Panc1 (cell line): Measurements from ENCODE around the gene HYLS1. TPM values are rescaled to one million over a fixed set of nuclear protein-coding genes. Genes with fewer than 3 reads are reported as not detected.

Experiments
- ATAC-seq: fragments of 200-7000 bp; cut with Tn5 transposase; 2 replicates; pipeline ENCODE4 v1.9.1; 2020; ENCODE audit warnings: mild to moderate bottlenecking, moderate library complexity
- BruUV-seq: library from RNA; stranded (reverse); fragments of 400-500 nt; replicated peaks from 2 replicates; lab custom pipeline; 2021; lab: Mats Ljungman, UMichigan
- CTCF ChIA-PET: fragments of 300-600 bp; sonication (Branson Sonifier 250); formaldehyde crosslinking; loops from one replicate; lab custom pipeline; 2022; ENCODE audit warnings: antibody characterized with exemption; lab: Charles Lee
- POLR2A ChIA-PET: fragments of 300-600 bp; sonication (Branson Sonifier 250); formaldehyde crosslinking; loops from one replicate; lab custom pipeline; 2022; ENCODE audit warnings: antibody characterized with exemption; lab: Charles Lee
- DNase-seq: peaks from one replicate; pipeline ENCODE4 v3.0.0-alpha.2; 2010; ENCODE audit warnings: low read depth, low spot score
- H3K27ac ChIP-seq: 2 replicates; pipeline ENCODE4 v1.5.1; 2011; ENCODE audit warnings: mild to moderate bottlenecking, low read length, inconsistent platforms
- H3K27me3 ChIP-seq: fragments of 200-500 bp; sonication (Bioruptor generic); 2 replicates; pipeline ENCODE4 v1.6.0; 2014; ENCODE audit warnings: low read length, inconsistent platforms; ENCODE audit not compliant: control insufficient read depth, insufficient read depth
- H3K36me3 ChIP-seq: fragments of 200-500 bp; sonication (Bioruptor generic); 2 replicates; pipeline ENCODE4 v1.5.1; 2014; ENCODE audit warnings: inconsistent platforms, mild to moderate bottlenecking, low read length, moderate library complexity; ENCODE audit not compliant: control insufficient read depth, insufficient read depth
- H3K4me1 ChIP-seq: 2 replicates; pipeline ENCODE4 v1.5.1; 2011; ENCODE audit warnings: inconsistent platforms, mild to moderate bottlenecking, low read length, moderate library complexity; ENCODE audit not compliant: control insufficient read depth, insufficient read depth
- H3K4me3 ChIP-seq, 2 experiments: 2 replicates each; pipeline ENCODE4 v1.5.1; 2011 to 2012; ENCODE audit warnings: low read depth in 2 of 2, low read length in 2 of 2, mild to moderate bottlenecking in 2 of 2, inconsistent platforms in 1 of 2, moderate library complexity in 1 of 2
- H3K9me3 ChIP-seq: fragments of 200-500 bp; sonication (Bioruptor generic); 2 replicates; pipeline ENCODE4 v1.5.1; 2014; ENCODE audit warnings: low read depth, mild to moderate bottlenecking, inconsistent platforms, low read length, moderate library complexity; ENCODE audit not compliant: control insufficient read depth, insufficient read depth
- POLR2AphosphoS5 ChIP-seq: IDR thresholded peaks from 2 replicates; pipeline ENCODE4 v1.6.1; 2012; ENCODE audit warnings: mild to moderate bottlenecking, low read depth, low read length, moderate library complexity
- SIN3A ChIP-seq: IDR thresholded peaks from 2 replicates; pipeline ENCODE4 v1.6.1; 2012; ENCODE audit warnings: low read depth, mild to moderate bottlenecking, low read length, moderate library complexity, borderline replicate concordance; ENCODE audit not compliant: insufficient read depth
- TCF7L2 ChIP-seq: IDR thresholded peaks from 2 replicates; pipeline ENCODE4 v1.6.1; 2011; ENCODE audit warnings: mild to moderate bottlenecking, low read depth, low read length, inconsistent platforms
- in situ Hi-C: cut with HindIII; loops from 2 replicates; pipeline ENCODE4 v1.10.0; 2016; ENCODE audit warnings: low sequenced_read_pairs, low pct_unique_long_range_greater_than_20kb
- intact Hi-C: fragments of 100-400 bp; cut with micrococcal nuclease; formaldehyde crosslinking; loops from one replicate; pipeline ENCODE4 v1.10.0; 2022; ENCODE audit not compliant: unreplicated experiment
- total RNA-seq: library from RNA; stranded (reverse); gene quantifications from one replicate; pipeline ENCODE4 v1.2.1, GENCODE V29; 2021; ENCODE audit not compliant: unreplicated experiment
- TF ChIP-seq, protein P1 (sequence below): fragments of 450-650 bp; IDR thresholded peaks from 2 replicates; pipeline ENCODE4 v1.5.1; 2017; ENCODE audit warnings: mild to moderate bottlenecking
- TF ChIP-seq, protein P2 (sequence below), 2 experiments: IDR thresholded peaks; 2 replicates each; pipeline ENCODE4 v1.6.1; 2011 to 2012; ENCODE audit warnings: low read depth in 2 of 2, control low read depth in 1 of 2, low read length in 1 of 2, mild to moderate bottlenecking in 1 of 2, moderate library complexity in 1 of 2; ENCODE audit not compliant: insufficient read depth in 1 of 2

The HYLS1 gene
- total RNA-seq, 1 experiment from 2014 or later, result 32.2 TPM

DNA sequence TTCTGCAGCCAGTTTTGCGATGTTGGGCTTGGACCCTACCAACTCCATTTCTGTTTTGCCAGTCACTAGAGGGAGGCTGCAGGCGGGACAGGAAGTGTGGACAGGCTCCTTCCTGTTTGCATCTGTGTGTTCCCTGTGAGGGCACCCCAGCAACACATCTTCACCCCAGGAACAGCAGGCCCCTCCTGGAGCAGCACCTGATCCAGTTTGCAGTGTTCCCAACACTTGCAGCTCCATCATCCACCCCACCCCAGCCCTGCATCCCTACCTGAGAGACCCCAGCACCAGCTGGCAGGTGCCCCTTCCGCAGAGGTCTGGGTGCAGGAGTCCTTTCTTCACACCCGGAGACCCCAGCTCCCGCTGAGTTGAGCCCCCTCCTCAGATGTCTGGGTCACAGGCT lies 51.0 kb downstream of the HYLS1 start:
- ChIA-PET CTCF (no interaction called here), POLR2A (no interaction called here)
- Histone ChIP-seq H3K36me3 (no peaks in the 10 kb centered on the region), H3K27me3 (no peaks in the 10 kb centered on the region), H3K4me3 (no peak overlapping the region), H3K27ac (no peak overlapping the region), H3K9me3 (no peaks in the 10 kb centered on the region), H3K4me1 (no peaks in the 10 kb centered on the region)
- TF ChIP-seq SIN3A (no peak), POLR2AphosphoS5 (no peak), TCF7L2 (no peak)
- TF ChIP-seq, protein P1, sequence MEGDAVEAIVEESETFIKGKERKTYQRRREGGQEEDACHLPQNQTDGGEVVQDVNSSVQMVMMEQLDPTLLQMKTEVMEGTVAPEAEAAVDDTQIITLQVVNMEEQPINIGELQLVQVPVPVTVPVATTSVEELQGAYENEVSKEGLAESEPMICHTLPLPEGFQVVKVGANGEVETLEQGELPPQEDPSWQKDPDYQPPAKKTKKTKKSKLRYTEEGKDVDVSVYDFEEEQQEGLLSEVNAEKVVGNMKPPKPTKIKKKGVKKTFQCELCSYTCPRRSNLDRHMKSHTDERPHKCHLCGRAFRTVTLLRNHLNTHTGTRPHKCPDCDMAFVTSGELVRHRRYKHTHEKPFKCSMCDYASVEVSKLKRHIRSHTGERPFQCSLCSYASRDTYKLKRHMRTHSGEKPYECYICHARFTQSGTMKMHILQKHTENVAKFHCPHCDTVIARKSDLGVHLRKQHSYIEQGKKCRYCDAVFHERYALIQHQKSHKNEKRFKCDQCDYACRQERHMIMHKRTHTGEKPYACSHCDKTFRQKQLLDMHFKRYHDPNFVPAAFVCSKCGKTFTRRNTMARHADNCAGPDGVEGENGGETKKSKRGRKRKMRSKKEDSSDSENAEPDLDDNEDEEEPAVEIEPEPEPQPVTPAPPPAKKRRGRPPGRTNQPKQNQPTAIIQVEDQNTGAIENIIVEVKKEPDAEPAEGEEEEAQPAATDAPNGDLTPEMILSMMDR, result no peak
- TF ChIP-seq, protein P2, sequence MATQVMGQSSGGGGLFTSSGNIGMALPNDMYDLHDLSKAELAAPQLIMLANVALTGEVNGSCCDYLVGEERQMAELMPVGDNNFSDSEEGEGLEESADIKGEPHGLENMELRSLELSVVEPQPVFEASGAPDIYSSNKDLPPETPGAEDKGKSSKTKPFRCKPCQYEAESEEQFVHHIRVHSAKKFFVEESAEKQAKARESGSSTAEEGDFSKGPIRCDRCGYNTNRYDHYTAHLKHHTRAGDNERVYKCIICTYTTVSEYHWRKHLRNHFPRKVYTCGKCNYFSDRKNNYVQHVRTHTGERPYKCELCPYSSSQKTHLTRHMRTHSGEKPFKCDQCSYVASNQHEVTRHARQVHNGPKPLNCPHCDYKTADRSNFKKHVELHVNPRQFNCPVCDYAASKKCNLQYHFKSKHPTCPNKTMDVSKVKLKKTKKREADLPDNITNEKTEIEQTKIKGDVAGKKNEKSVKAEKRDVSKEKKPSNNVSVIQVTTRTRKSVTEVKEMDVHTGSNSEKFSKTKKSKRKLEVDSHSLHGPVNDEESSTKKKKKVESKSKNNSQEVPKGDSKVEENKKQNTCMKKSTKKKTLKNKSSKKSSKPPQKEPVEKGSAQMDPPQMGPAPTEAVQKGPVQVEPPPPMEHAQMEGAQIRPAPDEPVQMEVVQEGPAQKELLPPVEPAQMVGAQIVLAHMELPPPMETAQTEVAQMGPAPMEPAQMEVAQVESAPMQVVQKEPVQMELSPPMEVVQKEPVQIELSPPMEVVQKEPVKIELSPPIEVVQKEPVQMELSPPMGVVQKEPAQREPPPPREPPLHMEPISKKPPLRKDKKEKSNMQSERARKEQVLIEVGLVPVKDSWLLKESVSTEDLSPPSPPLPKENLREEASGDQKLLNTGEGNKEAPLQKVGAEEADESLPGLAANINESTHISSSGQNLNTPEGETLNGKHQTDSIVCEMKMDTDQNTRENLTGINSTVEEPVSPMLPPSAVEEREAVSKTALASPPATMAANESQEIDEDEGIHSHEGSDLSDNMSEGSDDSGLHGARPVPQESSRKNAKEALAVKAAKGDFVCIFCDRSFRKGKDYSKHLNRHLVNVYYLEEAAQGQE (IDR thresholded peaks at IDR 0.05; ENCODE audit: insufficient read depth in 1 of 2, low read depth in 2 of 2, low read length in 1 of 2), result no peak
- intact Hi-C loops (no loop called here), in situ Hi-C loops (loop anchor here (25.0 kb wide), 1 partner anchor 274 kb away; the partner anchor contains the start of genes FAM118B and RPUSD4)
- DNase-seq (no peak), ATAC-seq (no peak)
- no TSS peak for BruUV-seq

DNA sequence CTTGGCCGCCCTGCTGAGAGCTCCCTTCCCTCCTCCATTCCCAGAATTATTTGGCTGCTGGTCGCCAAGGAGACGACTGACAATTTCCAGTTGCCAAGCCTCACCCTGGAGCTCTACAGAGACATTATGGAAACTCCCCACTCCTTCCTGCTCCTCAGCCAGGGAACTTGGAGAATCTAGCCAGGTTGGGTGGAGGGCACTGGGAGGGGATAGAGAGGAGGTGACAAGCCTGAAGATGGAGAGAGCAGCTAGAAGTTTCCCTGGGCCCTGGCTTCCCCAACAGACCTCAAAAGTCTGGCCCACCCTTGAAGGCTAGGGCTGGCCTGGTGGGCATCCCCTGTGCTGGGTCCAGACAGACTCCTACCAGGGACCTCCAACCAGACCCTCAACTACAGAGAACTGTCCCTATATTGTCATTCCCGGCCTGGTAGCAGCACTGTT lies 51.6 kb downstream of the HYLS1 start:
- ChIA-PET CTCF (no interaction called here), POLR2A (no interaction called here)
- no peak overlapping the region for H3K27ac ChIP-seq
- TF ChIP-seq TCF7L2, result no peak
- TF ChIP-seq, protein P1, result no peak
- TF ChIP-seq SIN3A, result no peak
- TF ChIP-seq POLR2AphosphoS5, result no peak
- TF ChIP-seq, protein P2 (IDR thresholded peaks at IDR 0.05; ENCODE audit: insufficient read depth in 1 of 2, low read depth in 2 of 2, low read length in 1 of 2), result no peak
- in situ Hi-C loops, result loop anchor here (25.0 kb wide), 1 partner anchor 273 kb away; the partner anchor contains the start of genes FAM118B and RPUSD4
- no peak for ATAC-seq
- no peaks in the 10 kb centered on the region for H3K4me1 ChIP-seq
- DNase-seq, result no peak
- no peaks in the 10 kb centered on the region for H3K27me3 ChIP-seq
- BruUV-seq, result no TSS peak
- no peak overlapping the region for H3K4me3 ChIP-seq
- H3K36me3 ChIP-seq, result no peaks in the 10 kb centered on the region
- intact Hi-C loops, result no loop called here
- no peaks in the 10 kb centered on the region for H3K9me3 ChIP-seq
